ENCODE measurements around the gene UNC13C. TPM values are rescaled to one million over a fixed set of nuclear protein-coding genes. Genes with fewer than 3 reads are reported as not detected.

Gene UNC13C
- total RNA-seq, 4 donors from 2014 or later: 0.04 to 0.24 (median 0.22) TPM

GRCh38 chr15:54462511-54462913, 484.3 kb downstream of the UNC13C start:
- Histone ChIP-seq H3K27ac (no peak overlapping the region), H3K4me3 (no peak overlapping the region), H3K9me3 (peaks cover 12% of the 10 kb centered on the region), H3K27me3 (no peaks in the 10 kb centered on the region), H3K4me1 (no peaks in the 10 kb centered on the region), H3K36me3 (no peaks in the 10 kb centered on the region)
- no peak for TF ChIP-seq POLR2A (IDR thresholded peaks at IDR 0.05)
- TF ChIP-seq, protein P1, sequence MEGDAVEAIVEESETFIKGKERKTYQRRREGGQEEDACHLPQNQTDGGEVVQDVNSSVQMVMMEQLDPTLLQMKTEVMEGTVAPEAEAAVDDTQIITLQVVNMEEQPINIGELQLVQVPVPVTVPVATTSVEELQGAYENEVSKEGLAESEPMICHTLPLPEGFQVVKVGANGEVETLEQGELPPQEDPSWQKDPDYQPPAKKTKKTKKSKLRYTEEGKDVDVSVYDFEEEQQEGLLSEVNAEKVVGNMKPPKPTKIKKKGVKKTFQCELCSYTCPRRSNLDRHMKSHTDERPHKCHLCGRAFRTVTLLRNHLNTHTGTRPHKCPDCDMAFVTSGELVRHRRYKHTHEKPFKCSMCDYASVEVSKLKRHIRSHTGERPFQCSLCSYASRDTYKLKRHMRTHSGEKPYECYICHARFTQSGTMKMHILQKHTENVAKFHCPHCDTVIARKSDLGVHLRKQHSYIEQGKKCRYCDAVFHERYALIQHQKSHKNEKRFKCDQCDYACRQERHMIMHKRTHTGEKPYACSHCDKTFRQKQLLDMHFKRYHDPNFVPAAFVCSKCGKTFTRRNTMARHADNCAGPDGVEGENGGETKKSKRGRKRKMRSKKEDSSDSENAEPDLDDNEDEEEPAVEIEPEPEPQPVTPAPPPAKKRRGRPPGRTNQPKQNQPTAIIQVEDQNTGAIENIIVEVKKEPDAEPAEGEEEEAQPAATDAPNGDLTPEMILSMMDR (IDR thresholded peaks at IDR 0.05): no peak
- TF ChIP-seq POLR2AphosphoS5 (IDR thresholded peaks at IDR 0.05): no peak
- TF ChIP-seq EP300 (IDR thresholded peaks at IDR 0.05): no peak
- no peak for DNase-seq (ENCODE audit: low spot score in 2 of 2)
- no CpG with 5 or more reads among the region's 17 CpGs for WGBS

DNA sequence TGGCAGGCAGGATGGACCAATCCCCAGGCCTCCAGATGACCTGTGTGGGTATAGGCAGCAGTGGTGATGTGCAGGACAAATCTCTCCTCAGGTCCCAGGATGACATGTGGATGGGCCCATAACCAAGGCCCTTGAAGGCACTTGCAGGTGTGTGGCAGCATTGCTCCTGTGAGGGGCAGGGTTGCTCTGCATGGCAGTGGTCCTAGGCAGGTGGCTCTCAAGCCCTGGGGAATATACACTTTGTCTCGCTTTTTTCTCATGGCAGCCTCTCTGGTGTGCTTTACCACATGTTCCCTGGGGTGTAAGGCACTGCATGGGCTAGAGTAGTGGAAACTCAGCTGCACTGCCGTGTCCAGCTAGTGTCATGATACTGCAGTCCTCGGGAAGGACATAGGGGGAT, 503.6 kb downstream of the UNC13C start:
- Histone ChIP-seq H3K9me3 (peaks cover 11% of the 10 kb centered on the region), H3K36me3 (no peaks in the 10 kb centered on the region), H3K4me3 (no peak overlapping the region), H3K27me3 (no peaks in the 10 kb centered on the region), H3K4me1 (no peaks in the 10 kb centered on the region), H3K27ac (no peak overlapping the region)
- DNase-seq (ENCODE audit: low spot score in 2 of 2): no peak
- WGBS: 67% methylated on average over 3 of the region's 3 CpGs
- TF ChIP-seq EP300 (IDR thresholded peaks at IDR 0.05) (no peak), POLR2AphosphoS5 (IDR thresholded peaks at IDR 0.05) (no peak), POLR2A (IDR thresholded peaks at IDR 0.05) (no peak)
- TF ChIP-seq, protein P1 (IDR thresholded peaks at IDR 0.05): no peak

GRCh38 chr15:54482251-54482650, 504.0 kb downstream of the UNC13C start:
- WGBS: 82% methylated on average over 5 of the region's 5 CpGs
- TF ChIP-seq POLR2A (IDR thresholded peaks at IDR 0.05) (no peak), EP300 (IDR thresholded peaks at IDR 0.05) (no peak), POLR2AphosphoS5 (IDR thresholded peaks at IDR 0.05) (no peak)
- TF ChIP-seq, protein P1 (IDR thresholded peaks at IDR 0.05): no peak
- no peak for DNase-seq (ENCODE audit: low spot score in 2 of 2)

DNA sequence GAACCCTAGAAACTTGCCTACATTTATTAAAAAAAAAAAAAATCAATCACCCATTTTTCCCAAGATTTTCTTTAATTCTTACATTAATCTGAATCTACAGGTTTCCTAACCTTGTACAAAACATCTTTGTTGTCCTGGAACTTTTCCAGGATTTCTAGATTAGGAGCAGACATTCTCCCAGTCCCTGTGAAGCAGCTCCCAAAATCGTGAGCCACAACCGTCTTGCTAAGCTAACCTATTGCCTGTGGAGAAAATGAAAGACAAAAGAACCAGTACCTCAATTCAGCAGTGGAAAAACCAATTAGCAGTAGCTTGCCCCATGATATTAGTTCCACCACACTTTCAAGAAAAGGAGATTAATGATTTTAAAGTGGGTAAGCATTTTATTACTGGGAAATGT, 522.1 kb downstream of the UNC13C start:
- H3K4me3 ChIP-seq: no peak overlapping the region
- WGBS: 61% methylated on average over 2 of the region's 2 CpGs
- H3K9me3 ChIP-seq: no peaks in the 10 kb centered on the region
- no peaks in the 10 kb centered on the region for H3K27me3 ChIP-seq
- no peaks in the 10 kb centered on the region for H3K4me1 ChIP-seq
- TF ChIP-seq POLR2A (IDR thresholded peaks at IDR 0.05) (no peak), EP300 (IDR thresholded peaks at IDR 0.05) (no peak), POLR2AphosphoS5 (IDR thresholded peaks at IDR 0.05) (no peak)
- TF ChIP-seq, protein P1 (IDR thresholded peaks at IDR 0.05): no peak
- H3K27ac ChIP-seq: no peak overlapping the region
- no peak for DNase-seq (ENCODE audit: low spot score in 2 of 2)
- no peaks in the 10 kb centered on the region for H3K36me3 ChIP-seq

More at GRCh38 chr15:54482251-54482650, 504.0 kb downstream of the UNC13C start:
- Histone ChIP-seq H3K27ac (no peak overlapping the region), H3K36me3 (no peaks in the 10 kb centered on the region), H3K27me3 (no peaks in the 10 kb centered on the region), H3K4me3 (no peak overlapping the region), H3K4me1 (no peaks in the 10 kb centered on the region), H3K9me3 (peaks cover 11% of the 10 kb centered on the region)

DNA sequence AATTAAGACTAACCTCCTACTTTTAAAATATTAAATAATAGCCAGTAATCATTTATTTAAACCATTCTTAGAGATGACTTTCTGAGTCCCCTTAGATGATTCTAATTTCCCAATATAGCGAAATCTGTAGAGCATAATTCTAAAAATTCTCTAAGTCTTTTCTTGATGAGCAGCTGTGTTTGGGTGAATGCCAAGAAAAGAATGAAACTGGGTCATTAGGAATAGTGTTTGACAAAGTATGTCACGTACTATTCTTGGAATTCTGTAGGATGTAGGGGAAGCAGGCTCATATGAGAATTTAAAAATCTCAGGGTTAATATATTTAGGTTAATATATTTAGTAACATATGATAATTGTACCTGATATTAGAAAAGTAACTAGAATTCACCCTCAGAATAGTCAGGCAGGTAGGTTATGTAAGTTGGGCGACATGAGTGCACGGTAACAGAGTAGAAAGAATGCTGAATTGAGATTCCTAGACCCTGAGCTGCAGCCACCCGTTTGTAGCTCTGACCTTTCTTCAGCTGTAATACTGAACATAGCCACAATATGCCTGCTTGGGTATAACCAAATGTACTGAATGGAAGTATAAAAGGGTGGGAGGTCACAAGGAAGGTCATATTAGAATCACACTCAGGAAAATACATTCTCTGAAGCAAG, 524.3 kb downstream of the UNC13C start:
- Histone ChIP-seq H3K36me3 (no peaks in the 10 kb centered on the region), H3K9me3 (no peaks in the 10 kb centered on the region), H3K27me3 (no peaks in the 10 kb centered on the region), H3K27ac (no peak overlapping the region), H3K4me1 (no peaks in the 10 kb centered on the region), H3K4me3 (no peak overlapping the region)
- TF ChIP-seq POLR2AphosphoS5 (IDR thresholded peaks at IDR 0.05): no peak
- WGBS: 44% methylated on average over 5 of the region's 5 CpGs
- no peak for DNase-seq (ENCODE audit: low spot score in 2 of 2)

DNA sequence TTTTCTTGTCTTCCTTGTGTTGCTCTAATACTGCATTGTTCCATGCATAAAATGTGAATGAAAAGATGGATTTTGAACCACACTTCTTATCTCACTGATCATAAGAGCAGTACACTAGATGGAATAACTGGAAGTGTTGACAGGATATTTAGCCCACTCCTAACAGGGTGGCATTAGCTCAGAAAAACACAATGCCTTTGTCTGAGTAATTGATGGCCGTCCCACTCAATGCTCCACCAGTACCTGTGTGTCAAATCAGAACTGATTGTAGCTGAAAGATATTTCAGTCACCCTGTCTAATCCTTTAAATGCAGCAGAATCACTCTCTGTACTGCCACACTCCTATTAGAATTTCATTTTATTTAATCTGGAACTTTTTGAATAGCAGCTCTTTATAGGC, 526.5 kb downstream of the UNC13C start:
- WGBS: 95% methylated on average over 1 of the region's 1 CpG
- TF ChIP-seq EP300 (IDR thresholded peaks at IDR 0.05) (no peak), POLR2A (IDR thresholded peaks at IDR 0.05) (no peak), POLR2AphosphoS5 (IDR thresholded peaks at IDR 0.05) (no peak)
- TF ChIP-seq, protein P1 (IDR thresholded peaks at IDR 0.05): no peak
- H3K27me3 ChIP-seq: no peaks in the 10 kb centered on the region
- no peaks in the 10 kb centered on the region for H3K36me3 ChIP-seq
- H3K4me1 ChIP-seq: no peaks in the 10 kb centered on the region
- no peaks in the 10 kb centered on the region for H3K9me3 ChIP-seq
- no peak overlapping the region for H3K27ac ChIP-seq
- no peak overlapping the region for H3K4me3 ChIP-seq
- no peak for DNase-seq (ENCODE audit: low spot score in 2 of 2)
